GM21526 (cell line): ENCODE data around the gene HACE1.
A peak's percentile ranks its signal among the peaks of the same experiment; 100 is the strongest.
"Not testable (repeated sequence)": the region's sequence is repeated elsewhere in the genome, so short reads cannot be mapped to it uniquely, and the experiment has no call there.

Experiments
- ATAC-seq: cut with Tn5 transposase; IDR thresholded peaks from one replicate; pipeline ENCODE4 v1.9.1; 2021; ENCODE audit warnings: moderate library complexity; ENCODE audit not compliant: unreplicated experiment, low FRiP score

Gene HACE1

DNA sequence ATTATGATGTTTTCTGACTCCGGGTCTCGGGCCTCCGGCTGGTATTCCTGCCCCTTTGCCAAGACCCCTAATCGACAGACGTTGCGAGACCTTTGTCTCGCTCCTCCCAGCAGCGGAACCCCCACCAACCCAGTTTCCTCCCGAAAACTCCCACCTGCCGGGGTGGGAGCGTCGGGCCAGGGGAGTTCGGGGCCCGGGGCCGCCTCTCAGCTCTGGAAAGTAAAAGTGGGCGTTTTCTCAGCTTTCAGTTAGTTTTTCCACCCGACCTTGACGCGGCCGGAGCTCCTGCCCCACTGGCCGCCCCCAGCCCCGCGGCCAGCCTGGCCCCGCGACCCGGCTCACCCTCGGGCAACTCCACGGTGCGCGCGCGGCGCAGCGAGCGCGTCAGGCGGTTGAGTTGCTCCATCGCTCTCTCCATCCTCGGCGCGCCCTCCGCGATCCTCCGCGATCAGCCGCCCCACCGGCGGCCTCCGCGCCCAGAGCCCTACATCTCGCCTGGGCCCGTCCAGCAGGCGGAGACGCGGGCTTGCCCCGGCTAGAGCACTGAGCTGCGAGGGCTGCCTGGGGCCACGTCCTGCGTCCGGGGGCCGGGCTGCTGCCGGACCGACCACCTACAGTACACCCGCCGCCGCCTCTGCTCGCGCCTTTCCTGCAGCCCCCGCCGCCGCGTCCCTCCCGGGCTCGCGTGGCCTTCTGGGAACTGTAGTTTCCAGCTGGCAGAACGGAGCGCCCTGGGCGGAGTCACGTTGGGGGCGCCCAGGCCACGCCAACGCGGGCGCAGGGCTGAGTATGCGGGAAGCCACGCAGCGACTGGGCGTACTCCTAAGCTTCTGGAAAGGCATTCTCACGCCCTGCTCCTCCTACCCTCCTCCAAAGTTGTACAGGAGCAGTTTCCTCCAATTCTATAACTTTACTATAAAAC lies at the start of gene HACE1:
HACE1 (minus strand) TSS at position 695 of the 922 bp plus-strand sequence; CDS start at position 418, 277 bp downstream.
- peak; percentile 99 for ATAC-seq

DNA sequence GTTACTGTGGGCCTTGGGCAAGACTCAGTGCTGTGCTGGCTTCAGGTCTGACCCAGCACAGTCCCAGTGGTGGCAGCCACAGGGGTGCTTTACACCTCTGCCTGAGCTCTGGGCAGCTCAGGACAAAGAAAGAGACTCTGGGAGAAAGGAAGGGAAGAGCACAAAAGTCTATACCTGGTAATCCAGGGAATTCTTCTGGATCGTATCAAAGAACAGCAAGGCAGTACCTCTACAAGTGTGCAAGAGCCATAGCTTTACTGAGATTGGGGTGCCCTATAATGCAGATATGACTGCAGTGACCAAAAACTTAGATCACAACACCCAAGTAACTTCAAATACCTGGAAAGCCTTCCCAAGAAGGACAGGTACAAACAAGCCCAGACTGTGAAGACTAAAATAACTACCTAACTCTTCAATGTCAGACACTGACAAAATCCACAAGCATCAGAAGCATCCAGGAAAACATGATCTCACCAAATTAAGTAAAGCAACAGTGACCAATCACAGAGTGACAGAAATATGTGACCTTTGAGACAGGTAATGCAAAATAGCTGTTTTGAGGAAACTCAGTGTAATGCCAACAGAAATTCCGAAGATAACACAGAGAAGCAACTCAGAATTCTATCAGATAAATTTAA lies 49.3 kb upstream of the HACE1 start:
- no peak for ATAC-seq

DNA sequence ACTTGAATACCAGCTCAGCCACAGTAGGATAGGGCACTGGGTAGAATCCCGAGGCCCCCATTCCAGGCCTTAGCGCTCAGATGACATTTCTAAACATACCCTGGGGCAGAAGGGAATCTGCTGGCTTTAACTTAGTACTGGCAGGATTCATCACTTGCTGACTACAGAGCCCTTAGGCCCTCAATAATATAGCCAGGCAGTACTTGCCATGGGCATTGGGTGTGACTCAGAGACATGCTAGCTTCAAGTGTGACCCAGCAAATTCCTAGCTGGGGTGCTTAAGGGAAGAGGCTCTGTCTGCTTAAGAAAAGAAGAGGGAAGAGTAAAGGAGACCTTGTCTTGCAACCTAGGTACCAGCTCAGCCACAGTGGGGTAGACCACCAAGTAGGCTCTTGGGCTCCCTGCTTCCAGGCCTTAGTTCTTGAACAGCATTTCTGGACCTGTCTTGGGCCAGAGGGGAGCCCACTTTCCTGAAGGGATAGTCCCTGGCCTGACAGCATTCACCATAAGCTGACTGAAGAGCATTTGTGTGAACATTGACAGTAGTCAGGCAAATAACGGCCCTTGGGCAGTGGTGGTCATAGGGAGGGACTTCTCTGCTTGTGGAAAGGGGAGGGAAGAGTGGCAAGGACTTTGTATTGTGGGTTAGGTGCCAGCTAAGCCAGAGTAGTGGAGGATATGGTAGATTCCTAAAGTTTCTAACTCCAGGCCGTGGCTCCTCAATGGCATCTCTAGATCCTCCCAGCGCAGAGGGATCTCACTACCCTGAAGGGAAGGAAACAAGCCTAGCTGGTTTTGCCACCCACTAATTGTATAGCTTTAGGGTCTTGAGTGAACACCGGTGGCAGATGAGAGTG lies 48.5 kb upstream of the HACE1 start:
- ATAC-seq, result no peak

- not testable (repeated sequence) for ATAC-seq
Measured at GRCh38 chr6:104898893-104899292, 39.2 kb upstream of the HACE1 start.

- no peak for ATAC-seq
Measured at GRCh38 chr6:104896914-104897313, 37.2 kb upstream of the HACE1 start.

GRCh38 chr6:104888066-104888465 lies 28.3 kb upstream of the HACE1 start:
- no peak for ATAC-seq

- ATAC-seq, result no peak
Measured at GRCh38 chr6:104887350-104887749, 27.6 kb upstream of the HACE1 start.

GRCh38 chr6:104885518-104886043 lies 25.9 kb upstream of the HACE1 start:
- ATAC-seq, result no peak

- no peak for ATAC-seq
Measured at GRCh38 chr6:104884867-104885517, 25.3 kb upstream of the HACE1 start.

DNA sequence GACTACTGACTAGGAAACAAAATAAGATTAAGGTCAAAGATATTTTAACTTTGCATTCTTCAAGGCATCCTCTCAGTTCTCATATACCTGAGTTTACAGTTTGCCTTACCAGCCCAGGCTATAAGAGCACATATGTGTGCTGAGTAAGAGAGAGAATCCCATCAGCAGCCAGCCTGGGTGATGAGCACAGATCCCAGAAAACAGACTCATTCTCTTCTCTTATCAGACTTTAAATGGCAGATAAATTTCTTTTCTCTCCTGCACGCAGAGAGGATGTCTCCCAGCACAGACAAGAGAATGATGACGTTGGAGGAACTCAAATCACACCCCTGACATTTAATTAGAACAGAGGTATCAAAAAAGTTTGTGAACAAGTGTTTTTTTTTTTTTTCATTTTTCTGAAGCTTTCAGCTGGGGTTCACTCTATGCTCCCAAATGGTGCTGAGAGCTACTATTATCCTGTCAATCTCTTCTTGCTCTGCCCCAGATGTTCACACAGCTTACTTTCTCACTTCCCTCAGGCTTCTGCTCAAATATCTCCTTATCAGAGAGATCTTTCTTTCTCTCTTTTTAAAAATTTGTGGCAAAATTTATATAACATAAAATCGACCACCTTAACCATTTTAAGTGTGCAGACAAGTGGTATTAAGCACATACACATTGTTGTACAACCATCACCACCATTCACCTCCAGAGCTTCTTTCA lies 22.4 kb upstream of the HACE1 start:
- ATAC-seq, result no peak

- no peak for ATAC-seq
Measured at GRCh38 chr6:104862456-104862855, 2.7 kb upstream of the HACE1 start.

DNA sequence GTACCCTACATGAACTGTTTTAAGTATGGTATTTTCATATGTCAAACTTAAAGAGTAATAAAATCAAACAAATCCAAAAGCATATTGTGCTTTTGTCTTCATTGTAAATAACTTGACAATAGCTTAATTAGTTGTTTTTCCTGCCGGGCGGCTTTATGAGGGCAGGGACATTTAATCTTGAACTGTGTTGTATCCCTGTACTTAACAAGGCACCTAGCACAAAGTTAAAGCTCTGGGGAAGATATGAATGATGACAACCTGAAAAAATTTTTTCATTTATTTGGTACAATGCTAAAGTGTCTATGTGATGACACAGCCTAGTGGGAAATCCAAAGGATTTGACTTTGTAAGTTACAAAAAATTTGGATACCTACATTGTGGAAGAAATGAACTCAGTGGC lies 502 bp upstream of the HACE1 start:
- ATAC-seq, result peak; percentile 3

DNA sequence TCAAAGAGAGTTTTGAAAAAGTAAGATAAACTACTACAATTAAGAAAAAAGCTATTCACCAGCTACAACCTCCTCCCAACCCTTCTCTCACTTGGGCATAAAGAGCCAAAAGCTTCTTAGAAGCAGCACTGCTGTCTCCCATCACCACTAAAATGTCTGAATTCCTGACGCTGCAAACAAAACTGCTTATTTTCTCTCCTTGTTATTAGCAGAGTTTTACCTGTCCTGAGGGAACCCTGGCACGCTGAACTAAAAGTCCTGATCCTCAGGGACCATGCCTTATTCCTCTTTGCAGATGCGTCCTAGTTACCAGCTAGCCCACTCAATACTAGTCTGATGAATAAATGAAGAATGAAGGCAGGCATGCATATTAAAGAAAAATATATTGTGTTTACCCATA lies 1.1 kb downstream of the HACE1 start:
- no peak for ATAC-seq

DNA sequence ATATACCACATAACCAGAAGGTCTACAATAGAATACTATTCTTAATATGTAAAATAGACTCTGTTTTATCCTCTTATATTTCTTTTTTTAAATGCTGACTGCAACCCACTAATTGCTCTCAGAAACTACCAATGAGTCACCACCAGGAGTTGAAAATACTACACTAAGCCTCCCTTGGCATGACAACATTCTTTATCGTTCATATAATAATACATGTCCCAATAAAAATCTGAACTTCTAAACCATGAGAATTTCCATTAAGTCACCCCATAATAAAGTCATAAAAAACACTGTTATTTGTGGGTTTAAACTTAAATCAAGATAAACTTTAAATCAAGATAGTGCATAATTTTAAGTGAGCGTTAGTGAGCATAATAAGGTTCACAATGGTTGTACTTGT lies 4.2 kb downstream of the HACE1 start:
- ATAC-seq, result no peak

DNA sequence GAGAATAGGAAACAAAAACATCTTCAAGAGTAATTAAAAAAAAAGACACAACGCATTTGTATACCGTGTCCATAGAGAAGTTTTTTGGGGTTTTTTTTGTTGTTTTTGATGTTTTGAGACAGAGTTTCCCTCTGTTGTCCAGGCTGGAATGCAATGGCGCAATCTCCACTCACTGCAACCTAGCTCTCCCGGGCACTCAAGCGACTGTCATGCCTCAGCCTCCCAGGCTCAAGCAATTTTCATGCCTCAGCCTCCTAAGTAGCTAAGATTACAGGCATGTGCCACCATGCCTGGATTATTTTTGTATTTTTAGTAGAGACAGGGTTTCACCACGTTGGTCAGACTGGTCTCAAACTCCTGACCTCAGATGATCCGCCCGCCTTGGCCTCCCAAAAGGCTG lies 12.0 kb downstream of the HACE1 start:
- not testable (repeated sequence) for ATAC-seq

DNA sequence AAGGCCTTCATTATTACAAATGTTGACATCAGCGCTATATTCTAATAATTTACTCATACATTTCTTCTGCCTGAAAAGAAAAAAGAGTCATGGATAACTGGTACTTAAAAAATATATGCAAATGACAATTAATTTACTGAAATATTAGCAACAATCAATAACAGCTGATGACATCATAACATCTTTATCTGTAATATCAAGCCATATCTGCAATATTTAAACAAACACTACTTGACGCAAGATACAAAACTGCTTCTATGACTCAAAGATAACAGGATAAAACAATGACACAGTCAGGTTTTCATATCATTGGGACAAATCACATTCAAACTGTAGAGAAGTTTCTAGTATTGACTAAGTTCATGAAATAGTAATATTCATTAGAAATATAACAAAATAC lies 16.5 kb downstream of the HACE1 start:
- ATAC-seq, result no peak

DNA sequence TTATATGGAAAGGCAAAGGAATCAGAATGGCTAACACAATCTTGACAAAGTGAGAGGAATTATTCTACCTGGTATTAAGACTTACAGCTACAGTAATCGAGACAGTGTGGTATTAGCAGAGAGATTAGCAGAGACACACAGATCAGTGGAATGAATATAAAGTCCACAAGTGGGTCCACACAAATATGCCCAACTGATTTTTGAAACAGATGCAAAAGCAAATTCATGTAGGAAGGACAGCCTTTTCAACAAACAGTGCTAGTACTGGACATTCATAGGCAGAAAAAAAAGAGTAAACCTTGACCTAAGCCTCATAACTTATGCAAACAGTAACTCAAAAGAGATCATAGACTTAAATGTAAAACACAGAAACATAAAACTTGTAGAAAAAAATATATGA lies 22.6 kb downstream of the HACE1 start:
- ATAC-seq, result no peak

- ATAC-seq, result not testable (repeated sequence)
Measured at GRCh38 chr6:104836479-104837020, 23.2 kb downstream of the HACE1 start.

- no peak for ATAC-seq
Measured at GRCh38 chr6:104835782-104836181, 23.9 kb downstream of the HACE1 start.
